LNCAP (cell line): ENCODE results near the gene NDN.

Experiments used
- TF ChIP-seq, protein P1 (sequence below): fragments of 450-650 bp; IDR thresholded peaks from 2 replicates; pipeline ENCODE4 v1.5.1; 2017; ENCODE audit warnings: mild to moderate bottlenecking

The NDN gene, protein sequence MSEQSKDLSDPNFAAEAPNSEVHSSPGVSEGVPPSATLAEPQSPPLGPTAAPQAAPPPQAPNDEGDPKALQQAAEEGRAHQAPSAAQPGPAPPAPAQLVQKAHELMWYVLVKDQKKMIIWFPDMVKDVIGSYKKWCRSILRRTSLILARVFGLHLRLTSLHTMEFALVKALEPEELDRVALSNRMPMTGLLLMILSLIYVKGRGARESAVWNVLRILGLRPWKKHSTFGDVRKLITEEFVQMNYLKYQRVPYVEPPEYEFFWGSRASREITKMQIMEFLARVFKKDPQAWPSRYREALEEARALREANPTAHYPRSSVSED

DNA sequence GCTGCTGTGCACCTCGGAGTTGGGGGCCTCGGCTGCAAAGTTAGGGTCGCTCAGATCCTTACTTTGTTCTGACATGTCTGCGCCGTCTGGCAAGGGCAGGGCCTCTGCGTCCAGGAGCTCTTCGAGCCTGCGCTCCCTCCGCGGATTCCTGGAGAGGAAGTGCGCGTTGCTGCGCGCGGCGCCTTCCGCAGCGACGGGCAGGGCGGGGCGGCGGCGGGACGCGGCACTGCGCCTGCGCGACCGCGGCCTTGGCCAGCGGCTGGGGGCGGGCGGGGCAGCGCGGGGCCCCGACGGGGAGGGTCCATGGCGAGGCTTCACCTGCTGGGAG, at the start of gene NDN:
Gene NDN (minus strand): TSS at position 163 of the 328 bp plus-strand sequence. CDS start 88 bp downstream, at position 75.
- TF ChIP-seq, protein P1, sequence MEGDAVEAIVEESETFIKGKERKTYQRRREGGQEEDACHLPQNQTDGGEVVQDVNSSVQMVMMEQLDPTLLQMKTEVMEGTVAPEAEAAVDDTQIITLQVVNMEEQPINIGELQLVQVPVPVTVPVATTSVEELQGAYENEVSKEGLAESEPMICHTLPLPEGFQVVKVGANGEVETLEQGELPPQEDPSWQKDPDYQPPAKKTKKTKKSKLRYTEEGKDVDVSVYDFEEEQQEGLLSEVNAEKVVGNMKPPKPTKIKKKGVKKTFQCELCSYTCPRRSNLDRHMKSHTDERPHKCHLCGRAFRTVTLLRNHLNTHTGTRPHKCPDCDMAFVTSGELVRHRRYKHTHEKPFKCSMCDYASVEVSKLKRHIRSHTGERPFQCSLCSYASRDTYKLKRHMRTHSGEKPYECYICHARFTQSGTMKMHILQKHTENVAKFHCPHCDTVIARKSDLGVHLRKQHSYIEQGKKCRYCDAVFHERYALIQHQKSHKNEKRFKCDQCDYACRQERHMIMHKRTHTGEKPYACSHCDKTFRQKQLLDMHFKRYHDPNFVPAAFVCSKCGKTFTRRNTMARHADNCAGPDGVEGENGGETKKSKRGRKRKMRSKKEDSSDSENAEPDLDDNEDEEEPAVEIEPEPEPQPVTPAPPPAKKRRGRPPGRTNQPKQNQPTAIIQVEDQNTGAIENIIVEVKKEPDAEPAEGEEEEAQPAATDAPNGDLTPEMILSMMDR, result no peak

DNA sequence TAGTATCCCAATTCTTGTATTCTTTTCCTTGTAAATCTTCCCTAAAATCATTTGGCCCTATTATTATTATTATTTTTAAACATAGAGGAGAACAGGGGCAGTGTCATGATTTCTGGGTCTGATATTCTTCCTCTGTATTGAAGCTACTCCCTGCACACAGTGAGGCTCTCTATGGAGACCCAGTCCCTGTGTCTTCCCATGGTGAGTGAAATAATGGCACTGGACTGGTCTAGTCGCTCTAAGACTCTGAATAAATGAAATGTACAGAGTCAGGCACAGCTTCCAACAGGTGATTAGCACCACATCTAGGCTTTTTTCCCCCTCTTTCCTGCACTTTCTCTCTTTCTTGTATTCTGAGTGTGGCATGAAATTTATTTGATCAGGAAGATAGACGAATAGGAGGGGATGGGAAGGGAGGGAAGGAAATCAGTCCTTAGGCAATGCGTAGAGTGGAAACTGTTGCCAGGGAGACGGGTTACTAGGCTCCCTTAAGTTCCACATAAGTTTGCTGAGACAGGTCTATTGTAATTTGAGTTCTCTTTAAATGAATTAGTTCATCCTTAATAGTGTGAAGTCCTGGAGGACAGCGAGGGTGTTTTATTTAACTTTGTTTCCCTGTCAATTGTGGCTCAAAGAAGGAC, 49.0 kb upstream of the NDN start:
- TF ChIP-seq, protein P1, result no peak

DNA sequence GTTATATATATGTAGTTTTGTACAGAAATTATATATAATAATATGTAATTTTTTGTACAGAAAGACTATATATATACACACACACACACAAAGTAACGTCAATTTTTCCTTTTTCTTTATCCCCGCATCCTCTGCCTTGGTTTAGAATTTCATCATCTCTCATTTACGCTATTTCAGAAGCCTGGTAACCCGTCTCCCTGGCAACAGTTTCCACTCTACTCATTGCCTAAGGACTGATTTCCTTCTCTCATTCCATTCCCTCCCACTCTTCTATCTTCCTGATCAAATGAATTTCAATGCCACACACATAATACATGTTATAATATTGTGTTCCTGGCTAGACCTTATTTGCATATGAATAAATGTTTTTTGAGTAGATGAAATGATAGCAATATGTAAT, 47.8 kb upstream of the NDN start:
- TF ChIP-seq, protein P1, result no peak

DNA sequence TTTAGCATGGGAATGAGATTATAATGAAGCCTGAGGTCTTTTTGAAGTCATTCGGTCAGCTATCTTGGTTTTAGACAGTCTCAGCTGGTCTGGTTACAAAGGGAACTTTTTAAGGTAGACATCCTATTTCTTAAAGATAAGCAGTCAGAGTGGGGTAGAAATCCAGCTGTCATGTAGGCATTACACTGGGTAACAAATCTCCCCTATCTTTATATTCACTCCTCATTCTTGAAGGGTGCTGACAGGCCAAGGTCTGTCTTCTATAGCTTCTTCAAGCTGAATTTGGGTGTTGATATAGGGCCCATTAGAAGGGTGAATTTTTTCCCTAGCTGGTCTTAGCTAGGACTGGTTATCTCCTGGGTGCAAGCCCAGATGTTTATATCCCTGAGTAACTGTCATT, 21.2 kb upstream of the NDN start:
- TF ChIP-seq, protein P1, result no peak

DNA sequence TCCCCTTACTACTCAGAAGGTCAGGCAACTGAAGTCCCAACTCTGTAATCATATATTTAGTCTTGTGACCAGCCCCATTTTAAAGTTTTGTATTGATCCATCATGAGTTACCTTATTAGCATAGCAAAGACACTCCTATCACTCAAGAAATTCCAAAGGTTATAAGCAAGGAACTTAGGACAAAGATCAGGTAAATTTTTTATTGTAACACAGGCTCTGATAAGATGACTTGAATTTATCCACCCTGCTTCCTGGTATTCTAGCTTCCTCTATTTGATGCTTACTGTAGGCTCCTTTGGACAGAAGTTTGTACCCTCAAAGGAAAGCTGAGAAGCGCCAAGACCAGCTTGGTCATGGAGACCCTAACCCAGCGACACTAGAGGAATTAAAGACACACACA, 8.2 kb upstream of the NDN start:
- TF ChIP-seq, protein P1, result no peak

DNA sequence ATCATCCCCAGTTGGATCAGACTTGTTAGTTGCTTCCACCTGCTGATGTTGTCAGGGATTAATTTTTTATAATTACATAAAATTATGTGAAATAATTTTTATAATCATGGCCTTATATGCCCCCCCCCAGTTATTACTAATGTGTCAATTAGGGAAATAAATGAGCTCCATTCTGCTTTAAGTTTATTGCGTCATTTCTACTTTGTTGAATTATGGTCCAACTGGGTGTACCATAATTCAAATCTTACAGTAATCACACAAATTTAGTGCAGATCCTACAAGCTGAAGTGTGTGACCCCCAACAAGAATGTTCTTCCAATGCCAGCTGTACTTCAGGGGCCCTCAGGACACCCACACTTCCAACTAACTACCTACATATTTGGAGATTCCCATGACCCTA, 7.5 kb upstream of the NDN start:
- TF ChIP-seq, protein P1, result no peak

DNA sequence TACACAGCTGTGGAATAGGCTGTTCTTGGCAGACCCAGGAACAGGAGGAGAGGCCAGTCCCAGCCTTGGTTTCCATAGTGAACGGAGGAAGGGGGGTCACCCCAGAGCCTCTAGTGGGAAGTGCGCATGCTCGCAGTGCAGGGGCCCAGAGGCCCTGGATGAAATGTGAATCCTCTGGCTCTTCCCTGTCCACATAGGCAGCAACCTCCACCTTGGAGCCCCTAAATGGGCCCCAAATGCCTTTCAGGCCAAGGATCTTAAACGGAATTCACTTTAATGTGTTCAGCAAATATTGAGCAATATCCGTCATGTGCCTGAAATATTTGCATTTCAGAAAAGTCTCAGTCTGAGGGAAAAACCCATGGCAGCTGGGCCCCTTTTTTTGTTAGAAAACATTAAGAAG, 3.3 kb upstream of the NDN start:
- TF ChIP-seq, protein P1, result no peak
